ENCODE measurements around the gene KCNIP1. TPM values are rescaled to one million over a fixed set of nuclear protein-coding genes. Genes with fewer than 3 reads are reported as not detected.

KCNIP1 gene
- polyA plus RNA-seq, 1 donor (not counting 4 experiments of a cell fraction or from before 2014, with no cell fraction given): not detected

GRCh38 chr5:170477906-170478305, 25.9 kb upstream of the KCNIP1 start:
- Histone ChIP-seq H3K4me1 (ENCODE audit: control insufficient read depth, extremely low read depth, insufficient read depth, low read length) (no peaks in the 10 kb centered on the region), H3K36me3 (ENCODE audit: control insufficient read depth in 2 of 2, extremely low read depth in 1 of 2, insufficient read depth in 2 of 2, low read length in 2 of 2) (no peaks in the 10 kb centered on the region), H3K9me1 (ENCODE audit: control insufficient read depth, extremely low read depth, insufficient read depth, low read length) (no peaks in the 10 kb centered on the region), H2AFZ (ENCODE audit: control insufficient read depth, low read length) (no peak overlapping the region), H3K9me3 (ENCODE audit: control insufficient read depth, low read depth, low read length) (no peaks in the 10 kb centered on the region), H3K4me3 (ENCODE audit: control insufficient read depth in 2 of 3, extremely low read depth in 1 of 3, insufficient read depth in 2 of 3, low read depth in 1 of 3, low read length in 3 of 3) (no peak overlapping the region), H3K27me3 (ENCODE audit: control insufficient read depth, extremely low read depth, insufficient read depth, low read length) (no peaks in the 10 kb centered on the region), H3K4me2 (ENCODE audit: control insufficient read depth, extremely low read depth, insufficient read depth, low read depth, low read length) (no peak overlapping the region), H3K27ac (ENCODE audit: control insufficient read depth, insufficient read depth, low read length) (no peak overlapping the region), H3K9ac (ENCODE audit: control insufficient read depth, extremely low read depth, insufficient read depth, low read length) (no peak overlapping the region), H3K79me2 (ENCODE audit: control insufficient read depth, insufficient read depth, low read length) (no peaks in the 10 kb centered on the region), H4K20me1 (ENCODE audit: control insufficient read depth, extremely low read depth, insufficient read depth, low read length) (no peaks in the 10 kb centered on the region)
- no peak for FAIRE-seq
- TF ChIP-seq, protein P1, sequence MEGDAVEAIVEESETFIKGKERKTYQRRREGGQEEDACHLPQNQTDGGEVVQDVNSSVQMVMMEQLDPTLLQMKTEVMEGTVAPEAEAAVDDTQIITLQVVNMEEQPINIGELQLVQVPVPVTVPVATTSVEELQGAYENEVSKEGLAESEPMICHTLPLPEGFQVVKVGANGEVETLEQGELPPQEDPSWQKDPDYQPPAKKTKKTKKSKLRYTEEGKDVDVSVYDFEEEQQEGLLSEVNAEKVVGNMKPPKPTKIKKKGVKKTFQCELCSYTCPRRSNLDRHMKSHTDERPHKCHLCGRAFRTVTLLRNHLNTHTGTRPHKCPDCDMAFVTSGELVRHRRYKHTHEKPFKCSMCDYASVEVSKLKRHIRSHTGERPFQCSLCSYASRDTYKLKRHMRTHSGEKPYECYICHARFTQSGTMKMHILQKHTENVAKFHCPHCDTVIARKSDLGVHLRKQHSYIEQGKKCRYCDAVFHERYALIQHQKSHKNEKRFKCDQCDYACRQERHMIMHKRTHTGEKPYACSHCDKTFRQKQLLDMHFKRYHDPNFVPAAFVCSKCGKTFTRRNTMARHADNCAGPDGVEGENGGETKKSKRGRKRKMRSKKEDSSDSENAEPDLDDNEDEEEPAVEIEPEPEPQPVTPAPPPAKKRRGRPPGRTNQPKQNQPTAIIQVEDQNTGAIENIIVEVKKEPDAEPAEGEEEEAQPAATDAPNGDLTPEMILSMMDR (optimal IDR thresholded peaks at IDR 0.05 in 1 of 3, IDR thresholded peaks at IDR 0.05 in 1 of 3, conservative IDR thresholded peaks at IDR 0.05 in 1 of 3; ENCODE audit: extremely low read depth in 1 of 3, insufficient read depth in 2 of 3, low read length in 3 of 3): no peak
- TF ChIP-seq EZH2 (IDR thresholded peaks at IDR 0.05; ENCODE audit: low read length): no peak
- DNase-seq (ENCODE audit: low read depth, low spot score): no peak
- dilution Hi-C loops (cut with MboI; ENCODE audit: extremely low pct_ligation_motif_present, low sequenced_read_pairs): no loop called here

GRCh38 chr5:170478306-170478705, 25.5 kb upstream of the KCNIP1 start:
- Histone ChIP-seq H3K36me3 (ENCODE audit: control insufficient read depth in 2 of 2, extremely low read depth in 1 of 2, insufficient read depth in 2 of 2, low read length in 2 of 2) (no peaks in the 10 kb centered on the region), H3K4me1 (ENCODE audit: control insufficient read depth, extremely low read depth, insufficient read depth, low read length) (no peaks in the 10 kb centered on the region), H3K27me3 (ENCODE audit: control insufficient read depth, extremely low read depth, insufficient read depth, low read length) (no peaks in the 10 kb centered on the region), H2AFZ (ENCODE audit: control insufficient read depth, low read length) (no peak overlapping the region), H3K79me2 (ENCODE audit: control insufficient read depth, insufficient read depth, low read length) (no peaks in the 10 kb centered on the region), H3K4me2 (ENCODE audit: control insufficient read depth, extremely low read depth, insufficient read depth, low read depth, low read length) (no peak overlapping the region), H3K9me3 (ENCODE audit: control insufficient read depth, low read depth, low read length) (no peaks in the 10 kb centered on the region), H3K9ac (ENCODE audit: control insufficient read depth, extremely low read depth, insufficient read depth, low read length) (no peak overlapping the region), H3K9me1 (ENCODE audit: control insufficient read depth, extremely low read depth, insufficient read depth, low read length) (no peaks in the 10 kb centered on the region), H3K4me3 (ENCODE audit: control insufficient read depth in 2 of 3, extremely low read depth in 1 of 3, insufficient read depth in 2 of 3, low read depth in 1 of 3, low read length in 3 of 3) (no peak overlapping the region), H3K27ac (ENCODE audit: control insufficient read depth, insufficient read depth, low read length) (no peak overlapping the region), H4K20me1 (ENCODE audit: control insufficient read depth, extremely low read depth, insufficient read depth, low read length) (no peaks in the 10 kb centered on the region)
- TF ChIP-seq, protein P1 (optimal IDR thresholded peaks at IDR 0.05 in 1 of 3, IDR thresholded peaks at IDR 0.05 in 1 of 3, conservative IDR thresholded peaks at IDR 0.05 in 1 of 3; ENCODE audit: extremely low read depth in 1 of 3, insufficient read depth in 2 of 3, low read length in 3 of 3): no peak
- no peak for TF ChIP-seq EZH2 (IDR thresholded peaks at IDR 0.05; ENCODE audit: low read length)
- no peak for FAIRE-seq
- dilution Hi-C loops (cut with MboI; ENCODE audit: extremely low pct_ligation_motif_present, low sequenced_read_pairs): no loop called here
- no peak for DNase-seq (ENCODE audit: low read depth, low spot score)

Measured in keratinocyte (primary cell).